Lung microvascular endothelial cell (primary cell): ENCODE results near the gene EDA. TPM values are rescaled to one million over a fixed set of nuclear protein-coding genes. Genes with fewer than 3 reads are reported as not detected.
"Not testable (repeated sequence)": the region's sequence is repeated elsewhere in the genome, so short reads cannot be mapped to it uniquely, and the experiment has no call there.

Source experiments
- DNase-seq, 2 donors: peaks; one replicate each; pipeline versions ENCODE4 v3.0.0 to v3.0.0-alpha.2; 2010; ENCODE audit warnings: low read depth in 2 of 2
- total RNA-seq: library from RNA; depleted of rRNA; stranded (reverse); fragments of >200 nt; gene quantifications from 2 replicates; pipeline ENCODE4 v1.2.1, GENCODE V29; 2014

EDA gene
- total RNA-seq, 1 donor from 2014 or later: 0.20 TPM

DNA sequence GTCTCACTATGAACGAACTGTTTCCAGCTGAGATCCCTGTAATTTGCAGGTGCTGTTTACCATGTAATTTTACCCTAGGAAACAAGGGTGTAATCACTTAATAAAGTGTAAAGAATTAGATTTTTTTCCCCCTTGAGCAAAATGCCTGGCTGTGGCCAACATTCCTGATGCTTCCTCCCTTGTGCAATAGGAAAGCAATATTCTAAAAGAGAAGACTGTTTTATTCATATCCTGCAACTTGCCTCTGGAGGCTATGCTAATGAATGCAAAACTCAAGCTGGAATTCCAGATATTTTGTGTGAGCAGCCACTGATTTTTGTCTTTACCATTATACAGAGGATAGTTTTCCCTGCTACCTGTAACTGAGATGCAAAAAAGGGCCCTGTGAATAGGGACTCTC, 335.8 kb downstream of the EDA start:
- no peak for DNase-seq

DNA sequence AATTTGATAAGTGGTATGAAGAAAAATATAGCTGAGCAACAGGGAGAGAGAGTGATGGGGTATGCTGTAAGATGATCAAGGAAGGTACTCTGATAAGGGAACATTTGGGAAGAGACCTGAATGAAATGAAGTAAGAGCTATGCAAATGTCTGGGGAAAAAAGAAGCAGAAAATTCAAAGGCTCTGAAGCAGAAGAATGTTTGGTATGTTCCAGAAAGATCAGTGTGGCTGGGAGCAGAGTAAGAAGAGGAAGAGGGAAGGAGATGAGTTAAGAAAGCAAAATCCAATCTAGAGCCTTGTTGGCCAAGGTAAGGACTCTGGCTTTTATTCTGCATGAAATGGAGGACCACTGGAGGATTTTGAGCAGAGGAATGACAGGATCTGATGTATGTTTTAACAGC, 343.8 kb downstream of the EDA start:
- no peak for DNase-seq

- peak in 1 of 2 donors; percentile 0 for DNase-seq
Observed at GRCh38 chrX:69961365-69962072, 345.6 kb downstream of the EDA start.

GRCh38 chrX:69968950-69969349, 353.0 kb downstream of the EDA start:
- DNase-seq: peak in 1 of 2 donors; percentile 5

DNA sequence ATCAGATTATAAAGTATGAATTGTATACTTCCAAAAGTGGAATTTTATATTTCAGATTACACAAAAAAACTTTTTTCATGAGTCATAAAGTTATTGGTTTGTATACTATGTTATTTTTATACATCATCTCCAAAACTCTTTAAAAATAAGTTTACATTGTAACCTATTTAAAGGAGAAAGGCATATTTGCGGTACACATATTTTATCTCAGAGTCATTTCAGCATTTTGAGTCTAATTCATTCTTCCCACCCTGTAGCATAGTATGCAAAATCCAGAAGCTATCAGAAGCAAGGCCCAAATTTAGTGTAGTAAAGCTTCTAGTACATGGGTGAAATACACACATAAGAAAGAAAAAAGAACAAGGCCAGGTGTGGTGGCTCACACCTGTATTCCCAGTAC, 353.5 kb downstream of the EDA start:
- no peak for DNase-seq

DNA sequence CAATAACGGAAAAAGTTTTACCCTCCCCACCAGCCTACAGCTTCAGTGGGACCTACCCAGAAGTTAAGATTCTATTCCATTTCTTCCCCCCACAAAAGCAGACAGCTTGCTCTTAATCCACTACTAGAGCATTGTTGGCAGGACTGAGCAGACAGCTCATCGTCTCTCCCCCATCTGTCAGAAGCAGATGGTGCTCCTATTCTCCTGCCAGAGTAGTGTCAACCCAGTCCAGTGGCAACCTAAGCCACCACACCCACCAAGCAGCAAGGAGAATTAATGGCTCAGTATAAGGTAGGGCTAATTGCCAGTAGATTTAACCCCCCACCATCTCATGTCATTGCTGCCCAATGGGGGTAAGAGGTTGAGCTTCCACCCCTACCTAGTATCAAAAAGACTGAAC, 371.8 kb downstream of the EDA start:
- peak; percentile 5 to 27 for DNase-seq

- DNase-seq: peak; percentile 72 to 82
Observed at GRCh38 chrX:69988955-69989394, 373.1 kb downstream of the EDA start.

DNA sequence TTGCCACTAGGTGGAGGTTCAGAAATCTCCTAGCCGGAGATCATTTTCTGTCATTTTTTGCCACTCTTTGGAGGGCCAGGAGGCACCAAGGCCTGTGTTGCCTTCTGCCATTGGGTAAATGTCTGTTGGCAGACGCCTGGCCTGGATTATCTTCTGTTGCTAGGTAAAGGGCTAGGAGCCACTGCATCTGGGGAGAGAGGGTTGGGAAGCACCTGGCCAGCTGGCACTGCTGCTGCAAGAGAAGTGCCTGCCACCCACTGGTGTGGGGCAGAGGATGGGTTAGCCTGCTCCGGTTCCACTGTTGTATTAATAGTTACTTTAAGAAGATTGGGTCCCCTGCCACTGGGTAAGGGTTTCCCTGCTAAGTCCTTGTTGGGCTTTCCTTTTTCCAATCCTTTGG, 375.8 kb downstream of the EDA start:
- DNase-seq: no peak

- no peak for DNase-seq
Observed at GRCh38 chrX:69993494-69993893, 377.6 kb downstream of the EDA start.

DNA sequence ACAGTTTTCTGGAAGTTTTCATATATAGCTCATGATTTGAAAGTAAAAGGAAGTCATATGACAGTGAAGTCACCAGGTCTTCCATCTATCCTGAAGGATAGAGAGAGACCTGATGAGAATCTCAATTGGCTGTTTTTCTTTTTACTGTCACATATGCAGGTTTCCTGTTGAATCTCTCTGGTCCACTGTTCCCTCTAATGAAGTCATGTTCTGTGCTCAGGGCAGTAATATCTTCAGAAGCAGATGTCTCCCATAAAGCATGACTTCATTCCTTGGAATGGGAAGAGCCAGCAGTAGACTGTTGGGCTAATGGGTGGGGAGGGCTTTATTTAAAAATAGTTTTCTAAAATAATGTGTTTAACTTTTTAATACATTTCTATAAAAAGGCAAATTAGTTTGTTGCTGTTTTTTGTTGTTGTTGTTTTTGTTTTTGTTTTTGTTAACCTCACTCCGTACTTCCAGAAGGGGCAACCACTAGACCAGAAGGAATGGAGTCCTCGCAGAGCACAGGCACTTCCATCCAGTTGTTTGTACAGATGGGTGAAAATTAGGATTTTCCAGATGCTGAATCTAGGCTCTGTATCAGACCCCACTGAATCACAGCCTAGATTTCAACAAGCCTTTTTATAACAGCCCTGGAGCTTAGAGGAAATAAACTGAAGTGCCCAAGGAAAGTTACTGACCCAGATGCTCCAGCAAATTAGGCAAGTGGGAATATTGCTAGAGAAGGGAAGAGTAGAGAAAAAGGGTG, 379.6 kb downstream of the EDA start:
- DNase-seq: peak in 1 of 2 donors; percentile 13

GRCh38 chrX:69996113-69996468, 380.2 kb downstream of the EDA start:
- DNase-seq: no peak

DNA sequence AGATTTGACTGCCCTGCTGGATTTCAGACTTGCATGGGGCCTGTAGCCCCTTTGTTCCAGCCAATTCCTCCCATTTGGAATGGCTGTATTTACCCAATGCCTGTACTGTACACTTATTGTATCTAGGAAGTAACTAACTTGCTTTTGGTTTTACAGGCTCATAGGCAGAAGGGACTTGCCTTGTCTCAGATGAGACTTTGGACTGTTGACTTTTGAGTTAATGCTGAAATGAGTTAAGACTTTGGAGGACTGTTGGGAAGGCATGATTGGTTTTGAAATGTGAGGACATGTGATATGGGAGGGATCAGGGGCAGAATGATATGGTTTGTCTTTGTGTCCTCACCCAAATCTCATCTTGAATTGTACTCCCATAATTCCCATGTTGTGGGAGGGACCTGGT, 382.4 kb downstream of the EDA start:
- DNase-seq: not testable (repeated sequence)

- DNase-seq: no peak
Observed at GRCh38 chrX:70001269-70001668, 385.4 kb downstream of the EDA start.

- DNase-seq: no peak
Observed at GRCh38 chrX:70001708-70002341, 385.9 kb downstream of the EDA start.

GRCh38 chrX:70007946-70008345, 392.0 kb downstream of the EDA start:
- DNase-seq: no peak

- no peak for DNase-seq
Observed at GRCh38 chrX:70009049-70009448, 393.1 kb downstream of the EDA start.

DNA sequence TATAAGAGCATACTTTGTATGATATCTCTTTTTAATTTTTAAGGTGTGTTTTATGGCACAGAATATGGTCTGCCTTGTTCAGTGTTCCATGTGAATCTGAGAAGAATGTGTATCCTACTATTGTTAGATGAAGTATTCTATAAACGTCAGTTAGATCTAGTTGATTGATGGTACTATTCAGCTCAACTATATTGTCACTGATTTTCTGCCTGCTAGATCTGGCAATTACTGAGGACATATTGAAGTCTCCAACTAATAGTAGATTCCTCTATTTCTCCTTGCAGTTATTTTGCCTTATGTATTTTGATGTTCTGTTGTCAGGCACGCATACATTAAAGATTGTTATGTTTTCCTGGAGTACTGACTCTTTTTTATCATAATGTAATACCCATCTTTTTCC, 394.1 kb downstream of the EDA start:
- DNase-seq: no peak

DNA sequence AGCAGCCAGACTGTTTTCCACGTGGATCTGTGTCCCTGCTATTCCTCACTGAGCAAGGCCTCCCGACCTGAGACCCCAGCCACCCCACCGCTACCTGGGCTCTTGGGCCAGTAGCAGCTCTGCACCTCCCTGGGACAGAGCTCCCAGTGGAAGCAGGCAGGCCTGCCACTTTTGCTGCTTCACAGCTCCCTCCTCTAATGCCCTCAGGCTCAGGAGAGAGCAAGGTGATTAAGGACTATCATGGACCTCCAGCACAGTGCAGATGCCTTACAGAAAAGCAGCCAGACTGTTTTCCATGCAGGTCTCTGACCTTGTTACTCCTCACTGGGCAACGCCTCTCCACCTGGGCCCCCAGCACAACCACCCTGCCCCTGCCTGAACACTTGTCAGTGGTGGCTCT, 396.8 kb downstream of the EDA start:
- DNase-seq: no peak

- no peak for DNase-seq
Observed at GRCh38 chrX:70013466-70014381, 397.8 kb downstream of the EDA start.

- DNase-seq: no peak
Observed at GRCh38 chrX:70016513-70016912, 400.6 kb downstream of the EDA start.

DNA sequence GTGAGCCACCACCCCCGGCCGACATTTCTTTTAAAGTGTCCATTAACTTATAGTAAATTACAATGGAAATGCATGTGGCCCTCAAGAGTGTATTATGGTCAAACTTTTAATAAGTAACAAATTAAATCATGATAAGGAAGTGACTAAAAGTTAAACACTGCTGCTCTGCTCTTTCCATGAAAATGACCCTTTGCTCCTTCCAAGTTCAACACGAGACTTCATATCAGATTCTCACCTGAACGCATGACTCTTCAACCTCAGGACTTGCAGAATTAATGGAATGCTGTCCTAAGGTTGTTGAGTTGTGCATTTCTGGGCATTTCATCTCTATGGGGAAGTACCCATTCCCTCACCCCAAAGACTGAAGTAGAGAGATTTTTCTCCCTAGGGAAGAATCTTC, 406.7 kb downstream of the EDA start:
- DNase-seq: no peak

- DNase-seq: peak in 1 of 2 donors; percentile 57
Observed at GRCh38 chrX:70025464-70025863, 409.6 kb downstream of the EDA start.
